Activated CD8-positive, alpha-beta memory T cell treated with anti-CD3 and anti-CD28 coated beads for 24 hours (primary cell): ENCODE data around the gene ISCA1.

Experiments
- DNase-seq: peaks from one replicate; pipeline ENCODE4 v3.0.0-alpha.2; 2020

ISCA1 gene

DNA sequence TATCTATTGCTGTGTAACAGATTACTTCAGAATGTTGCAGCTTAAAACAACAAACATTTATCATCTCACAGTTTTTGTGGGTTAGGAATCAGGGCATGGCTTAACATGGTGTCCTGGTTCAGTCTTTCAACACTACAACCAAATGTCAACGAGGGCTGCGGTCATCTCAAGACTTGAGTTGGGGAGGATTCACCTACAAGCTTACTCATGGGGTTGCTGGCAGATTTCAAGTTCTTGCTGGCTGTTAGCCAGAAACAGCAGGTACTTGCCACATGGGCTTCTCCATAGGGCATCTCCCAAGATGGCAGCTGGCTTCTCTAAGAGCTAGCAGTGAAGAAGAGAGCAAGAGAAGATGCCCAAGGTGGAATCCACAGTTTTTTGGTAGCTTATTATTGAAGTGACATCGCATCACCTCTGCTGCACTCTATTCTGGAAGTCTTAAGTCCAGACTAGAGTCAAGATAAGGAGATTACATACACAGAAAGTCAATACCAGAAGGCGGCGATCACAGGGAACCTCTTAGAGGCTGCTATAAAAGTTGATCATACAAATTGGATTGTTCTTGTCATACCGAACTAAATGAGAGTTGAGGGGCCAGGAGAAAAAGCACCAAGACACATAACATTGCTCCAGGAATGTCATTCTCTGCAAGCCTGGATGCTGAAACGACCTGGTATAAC lies 65.1 kb downstream of the ISCA1 start:
- no peak for DNase-seq
